Testis (tissue), 2 donors: ENCODE data around the gene MYOG.

Experiments
- CTCF ChIP-seq, 3 experiments: fragments of 450-650 bp in 2 of 3; fragments of 200-600 bp in 1 of 3; sonication (generic) in 1 of 3; IDR thresholded peaks; one replicate each; pipeline ENCODE4 v1.5.1; 2016 to 2019; ENCODE audit warnings: antibody characterized with exemption in 3 of 3, mild to moderate bottlenecking in 2 of 3, moderate library complexity in 1 of 3
- POLR2A ChIP-seq: fragments of 450-650 bp; IDR thresholded peaks from one replicate; pipeline ENCODE4 v1.6.1; 2017; ENCODE audit warnings: antibody characterized with exemption, mild to moderate bottlenecking, moderate library complexity

DNA sequence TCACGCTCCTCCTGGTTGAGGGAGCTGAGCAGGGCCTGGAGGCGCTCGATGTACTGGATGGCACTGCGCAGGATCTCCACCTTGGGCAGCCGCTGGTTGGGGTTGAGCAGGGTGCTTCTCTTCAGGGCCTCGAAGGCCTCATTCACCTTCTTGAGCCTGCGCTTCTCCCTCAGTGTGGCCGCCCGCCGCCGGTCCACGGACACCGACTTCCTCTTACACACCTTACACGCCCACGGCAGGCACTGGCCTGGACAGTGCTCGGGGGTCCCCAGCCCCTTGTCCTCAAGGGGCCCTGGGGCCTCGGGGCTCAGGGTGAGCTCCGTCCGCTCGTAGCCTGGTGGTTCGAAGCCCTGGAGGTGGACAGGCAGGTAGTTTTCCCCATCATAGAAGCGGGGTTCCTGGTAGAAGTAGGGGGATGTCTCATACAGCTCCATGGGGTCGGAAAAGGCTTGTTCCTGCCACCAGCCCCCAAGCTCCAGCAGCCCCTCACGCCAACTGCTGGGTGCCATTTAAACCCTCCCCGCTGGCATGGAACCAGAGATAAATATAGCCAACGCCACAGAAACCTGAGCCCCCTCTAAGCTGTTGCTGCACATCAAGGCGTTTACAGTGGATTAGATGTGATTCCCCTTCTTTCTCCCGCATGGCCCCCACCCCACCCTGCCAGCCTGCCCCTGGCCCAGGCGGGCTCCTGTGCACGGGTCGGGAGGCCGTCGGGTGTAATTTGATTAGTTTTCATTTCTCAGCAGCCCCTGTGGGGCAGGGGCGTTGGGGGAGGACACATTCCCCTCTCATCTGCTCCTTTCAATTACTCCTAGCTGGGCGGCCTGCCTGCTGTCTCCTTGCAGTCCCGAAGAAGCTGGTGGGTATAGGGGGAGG, at the start of gene MYOG:
- TF ChIP-seq POLR2A (no peak), CTCF (IDR thresholded peaks at IDR 0.05) (no peak)
